C1 segment of cervical spinal cord (tissue), 14 donors: ENCODE measurements around the gene THEM4.
"Not testable (repeated sequence)": the region's sequence is repeated elsewhere in the genome, so short reads cannot be mapped to it uniquely, and the experiment has no call there.

Source experiments
- DNase-seq, 14 donors: peaks; one replicate each; lab custom pipeline; 2025; lab: John Stamatoyannopoulos, UW

Gene THEM4

GRCh38 chr1:151859891-151860293, 49.4 kb downstream of the THEM4 start:
- no peak for DNase-seq

GRCh38 chr1:151858886-151859665, 50.2 kb downstream of the THEM4 start:
- DNase-seq, result no peak

- DNase-seq, result no peak
These were observed 51.1 kb downstream of the THEM4 start for GRCh38 chr1:151858030-151858746.

GRCh38 chr1:151855933-151856332, 53.4 kb downstream of the THEM4 start:
- DNase-seq, result no peak

GRCh38 chr1:151855516-151855915, 53.8 kb downstream of the THEM4 start:
- DNase-seq, result not testable (repeated sequence)

GRCh38 chr1:151854658-151855057, 54.7 kb downstream of the THEM4 start:
- DNase-seq, result no peak

- no peak for DNase-seq
These were observed 55.8 kb downstream of the THEM4 start, which contains the start of gene THEM5 for GRCh38 chr1:151853411-151853943. Gene THEM5 (minus strand): TSS chr1:151853712. CDS start chr1:151853565, 147 bp downstream.

- no peak for DNase-seq
These were observed 56.6 kb downstream of the THEM4 start for GRCh38 chr1:151852733-151853132.

GRCh38 chr1:151851886-151852285, 57.4 kb downstream of the THEM4 start:
- DNase-seq, result no peak

- DNase-seq, result no peak
These were observed 59.4 kb downstream of the THEM4 start for GRCh38 chr1:151849871-151850270.

- DNase-seq, result no peak
These were observed 60.2 kb downstream of the THEM4 start for GRCh38 chr1:151849126-151849525.

- DNase-seq, result no peak
These were observed 61.3 kb downstream of the THEM4 start for GRCh38 chr1:151847867-151848596.

- no peak for DNase-seq
These were observed 62.5 kb downstream of the THEM4 start for GRCh38 chr1:151846686-151847237.

GRCh38 chr1:151846062-151846568, 63.2 kb downstream of the THEM4 start:
- DNase-seq, result no peak

- DNase-seq, result no peak
These were observed 65.9 kb downstream of the THEM4 start for GRCh38 chr1:151843398-151843797.

- DNase-seq, result peak in 3 of 14 donors; percentile 10 to 43 (median 19)
These were observed 68.2 kb downstream of the THEM4 start for GRCh38 chr1:151841141-151841540.

- DNase-seq, result no peak
These were observed 68.9 kb downstream of the THEM4 start for GRCh38 chr1:151840421-151840820.

- peak in 13 of 14 donors; percentile 61 to 88 (median 80) for DNase-seq
These were observed 69.6 kb downstream of the THEM4 start, which contains the start of gene C2CD4D for GRCh38 chr1:151839457-151840403. Gene C2CD4D (minus strand): TSS chr1:151839820. CDS start chr1:151838989, 831 bp downstream.

- DNase-seq, result no peak
These were observed 70.3 kb downstream of the THEM4 start for GRCh38 chr1:151839082-151839412.
